GM21515 (cell line): Measurements from ENCODE around the gene RERE.

ENCODE experiments used
- ATAC-seq: cut with Tn5 transposase; IDR thresholded peaks from one replicate; pipeline ENCODE4 v1.9.1; 2021; ENCODE audit not compliant: unreplicated experiment

Gene RERE

DNA sequence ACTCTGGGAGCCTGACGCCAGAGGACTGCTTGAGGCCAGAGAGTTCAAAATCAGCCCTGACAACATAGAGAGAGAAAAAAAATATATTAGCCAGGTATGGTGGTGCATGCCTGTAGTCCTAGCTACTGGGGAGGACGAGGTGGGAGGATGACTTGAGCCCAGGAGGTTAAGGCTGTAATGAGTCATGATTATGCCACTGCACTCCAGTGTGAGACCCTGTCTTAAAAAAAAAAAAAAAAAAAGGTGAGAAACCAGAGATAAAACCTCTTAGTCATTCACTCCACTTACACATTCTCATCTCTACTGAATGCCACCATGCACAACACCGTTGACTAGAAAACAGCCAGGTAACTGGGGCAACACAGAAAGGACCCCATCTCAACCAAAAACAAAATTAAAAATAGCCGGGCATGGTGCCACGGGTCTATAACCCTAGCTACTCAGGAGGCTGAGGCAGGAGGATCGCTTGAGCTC is 321.5 kb downstream of the RERE start:
- no peak for ATAC-seq

GRCh38 chr1:8494681-8495080 is 322.8 kb downstream of the RERE start:
- ATAC-seq: no peak

DNA sequence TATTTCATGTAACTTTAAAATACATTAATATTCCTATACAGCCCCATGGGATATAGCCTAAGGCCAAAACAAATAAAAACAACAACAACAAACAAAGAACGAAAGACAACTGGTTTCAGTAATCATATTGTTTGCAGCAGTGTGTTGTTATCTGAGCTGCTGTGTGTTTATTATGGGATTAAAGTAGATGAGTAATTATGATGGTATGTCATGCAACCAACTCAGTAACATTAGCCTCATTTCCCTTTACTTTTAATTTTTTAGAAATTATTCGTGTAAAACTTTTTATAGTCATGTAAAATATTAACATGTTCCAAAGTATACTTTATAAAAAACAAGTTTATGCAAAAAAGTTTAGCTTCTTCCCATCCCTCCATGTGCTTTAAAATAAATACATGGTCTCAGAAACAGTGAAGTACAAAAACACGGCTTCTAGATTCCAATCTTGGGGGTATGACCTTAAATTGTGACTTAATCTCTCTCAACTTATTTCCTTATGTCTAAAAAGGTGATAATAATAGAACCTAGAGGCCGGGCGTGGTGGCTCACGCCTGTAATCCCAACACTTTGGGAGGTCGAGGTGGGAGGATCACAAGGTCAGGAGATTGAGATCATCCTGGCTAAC is 323.4 kb downstream of the RERE start:
- no peak for ATAC-seq

DNA sequence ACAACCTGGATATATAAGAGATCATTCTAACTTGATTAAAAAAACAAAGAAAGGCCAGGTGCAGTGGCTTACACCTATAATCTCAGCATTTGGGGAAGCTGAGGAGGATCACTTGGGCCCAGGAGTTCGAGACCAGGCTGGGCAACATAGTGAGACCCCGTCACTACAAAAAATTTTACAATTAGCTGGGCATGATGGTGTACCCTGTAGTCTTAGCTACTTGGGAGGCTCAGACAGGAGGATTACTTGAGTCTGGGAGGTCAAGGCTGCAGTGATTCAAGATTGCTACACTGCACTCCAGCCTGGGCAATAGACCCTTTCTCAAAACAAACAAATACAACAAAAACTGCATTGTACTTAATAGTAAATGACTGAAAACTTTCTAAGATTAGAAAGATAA is 330.2 kb downstream of the RERE start:
- no peak for ATAC-seq

DNA sequence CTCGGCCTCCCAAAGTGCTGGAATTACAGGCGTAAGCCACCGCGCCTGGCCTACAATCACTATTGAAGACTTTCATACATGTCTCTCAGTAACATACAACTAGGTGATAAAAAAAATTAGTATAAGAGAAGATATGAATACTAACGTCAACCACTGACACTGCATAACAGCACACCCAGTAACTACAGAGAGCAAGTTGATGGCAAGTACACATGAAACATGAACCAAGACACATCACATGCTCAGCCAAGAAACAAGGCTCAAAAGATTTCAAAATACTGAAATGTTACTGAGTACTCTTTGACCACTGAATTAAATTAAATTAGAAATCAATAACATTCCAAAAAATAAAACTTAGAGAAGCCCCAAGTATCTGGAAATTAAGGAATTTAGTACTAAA is 331.4 kb downstream of the RERE start:
- no peak for ATAC-seq

DNA sequence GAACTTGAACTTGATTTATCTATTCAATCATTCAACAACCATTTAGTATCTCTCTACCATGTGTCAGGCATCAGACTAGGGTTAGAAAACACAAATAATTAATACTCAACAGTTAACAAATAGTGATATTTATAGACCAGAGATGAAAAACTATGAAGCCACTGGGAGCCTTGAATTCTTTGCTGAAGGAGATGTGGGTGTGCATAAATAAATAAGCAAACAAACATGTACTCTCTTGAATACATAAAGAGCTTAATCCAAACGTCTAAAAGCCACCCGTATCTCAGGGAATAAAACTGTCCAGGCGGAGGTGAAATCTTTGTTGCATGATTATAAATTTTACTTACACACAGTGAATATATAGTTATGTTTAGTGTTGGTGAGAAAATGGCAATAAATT is 333.9 kb downstream of the RERE start:
- ATAC-seq: no peak

DNA sequence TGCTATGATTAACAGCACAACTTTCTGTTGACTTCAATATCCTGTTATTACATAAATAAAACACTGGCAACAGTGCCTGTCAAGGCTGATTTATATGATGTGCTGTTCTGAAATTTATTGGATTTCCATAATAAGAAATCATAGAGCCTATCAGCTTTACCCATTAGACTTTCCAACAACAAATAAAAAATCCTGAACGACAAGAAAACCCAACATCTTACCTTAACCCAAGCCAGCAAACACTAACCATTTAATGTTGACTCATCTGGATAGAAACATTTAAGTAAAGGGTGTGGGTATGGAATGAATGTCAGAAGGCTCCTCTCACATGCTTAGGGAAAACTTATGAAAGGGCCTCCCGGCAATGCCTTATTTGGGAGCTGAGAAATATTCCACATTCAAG is 334.5 kb downstream of the RERE start:
- no peak for ATAC-seq

DNA sequence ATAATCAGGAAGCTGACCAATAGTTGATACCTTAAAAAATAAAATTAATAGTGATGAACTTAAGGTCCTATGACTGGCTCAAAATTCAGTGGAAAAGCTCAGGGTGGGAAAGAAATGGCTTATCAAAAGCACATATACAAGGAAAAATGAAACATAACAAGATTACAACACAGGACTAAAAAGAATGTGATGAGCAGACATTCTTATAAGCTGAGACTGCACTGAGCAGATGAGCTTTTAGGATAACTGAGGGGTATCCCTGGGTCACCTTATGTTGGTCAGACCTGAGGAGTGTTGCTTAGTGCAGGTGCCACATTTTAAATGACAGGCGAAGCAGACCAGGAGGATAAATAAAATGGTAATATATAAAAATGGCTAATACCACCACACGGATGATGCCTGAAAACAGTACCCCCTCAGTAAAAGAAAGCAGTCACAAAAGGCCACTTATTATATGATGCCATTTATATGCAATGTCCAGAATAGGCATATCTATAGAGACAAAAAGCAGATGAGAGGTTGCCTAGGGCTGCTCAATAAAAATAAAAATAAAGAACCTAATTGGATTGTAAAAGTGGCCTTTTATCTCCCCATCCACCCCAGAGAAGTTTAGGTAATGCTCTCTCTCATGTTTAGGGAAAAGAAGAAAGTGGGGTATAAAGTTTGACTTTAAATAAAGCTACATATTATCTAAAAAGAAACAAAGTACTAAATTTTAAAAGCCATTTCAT is 335.6 kb downstream of the RERE start:
- ATAC-seq: no peak

- ATAC-seq: no peak
Observed at GRCh38 chr1:8478566-8478965, 338.9 kb downstream of the RERE start.

DNA sequence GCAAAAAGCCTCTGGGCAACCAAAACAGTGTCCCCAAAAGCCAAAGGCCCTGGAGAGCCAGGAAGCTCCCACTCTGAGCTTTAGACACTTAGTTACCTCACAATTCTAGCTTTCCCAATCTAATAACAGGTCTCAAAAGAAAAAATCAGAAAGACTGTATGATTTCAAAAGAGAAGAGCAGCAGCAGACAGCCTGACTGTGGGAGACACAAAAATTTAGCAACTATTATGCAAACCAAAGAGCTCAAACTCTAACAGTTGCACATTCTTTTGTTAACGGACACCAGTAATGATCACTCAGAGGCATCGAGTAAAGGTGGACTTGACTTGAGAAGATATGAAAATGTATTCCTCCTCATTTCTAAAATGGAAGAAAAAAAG is 339.5 kb downstream of the RERE start:
- ATAC-seq: no peak

GRCh38 chr1:8477166-8477982 is 340.1 kb downstream of the RERE start:
- peak; percentile 50 for ATAC-seq

- ATAC-seq: no peak
Observed at GRCh38 chr1:8476006-8476405, 341.4 kb downstream of the RERE start.

GRCh38 chr1:8474369-8474768 is 343.1 kb downstream of the RERE start:
- no peak for ATAC-seq

- no peak for ATAC-seq
Observed at GRCh38 chr1:8473891-8474300, 343.5 kb downstream of the RERE start.

- no peak for ATAC-seq
Observed at GRCh38 chr1:8473121-8473875, 344.1 kb downstream of the RERE start.

DNA sequence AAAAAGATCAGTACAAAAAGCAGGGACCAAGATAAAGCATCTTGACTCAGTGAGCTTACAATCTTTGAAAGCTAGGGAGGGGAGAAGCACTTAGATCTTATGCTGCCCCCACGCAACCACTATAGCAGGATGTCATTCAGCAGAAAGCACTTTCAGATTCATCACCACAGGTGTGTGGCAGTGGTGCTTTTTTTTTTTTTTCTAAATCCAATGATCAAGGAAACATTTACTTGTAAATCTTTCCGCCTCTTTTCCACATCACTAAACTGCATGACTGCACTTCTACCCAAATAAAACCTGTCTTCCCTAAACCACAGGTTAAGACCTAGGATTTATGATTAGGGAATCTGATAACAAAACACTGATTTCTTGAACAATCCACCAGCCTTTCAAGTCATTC is 344.8 kb downstream of the RERE start:
- ATAC-seq: peak; percentile 53

DNA sequence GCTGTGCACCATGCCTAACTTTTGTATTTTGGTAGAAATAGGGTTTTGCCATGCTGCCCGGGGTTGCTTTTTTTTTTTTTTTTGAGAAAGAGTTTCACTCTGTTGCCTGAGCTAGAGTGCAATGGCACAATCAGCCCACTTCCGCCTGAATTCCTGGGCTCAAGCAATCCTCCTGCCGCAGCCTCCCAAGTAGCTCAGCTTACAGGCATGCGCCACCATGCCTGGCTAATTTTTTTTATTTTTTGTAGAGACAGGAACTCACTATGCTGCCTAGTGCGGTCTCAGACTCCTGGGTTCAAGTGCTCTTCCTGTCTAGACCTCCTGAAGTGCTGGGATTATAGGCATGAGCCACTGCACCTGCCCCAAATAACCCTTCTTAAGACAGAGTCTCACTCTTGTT is 346.0 kb downstream of the RERE start:
- ATAC-seq: no peak

GRCh38 chr1:8468751-8469150 is 348.7 kb downstream of the RERE start:
- no peak for ATAC-seq

GRCh38 chr1:8467308-8467707 is 350.1 kb downstream of the RERE start:
- ATAC-seq: no peak

GRCh38 chr1:8465692-8466091 is 351.7 kb downstream of the RERE start:
- no peak for ATAC-seq

- no peak for ATAC-seq
Observed at GRCh38 chr1:8465013-8465412, 352.4 kb downstream of the RERE start.
